ENCODE data around the gene RAP1A.

DNA sequence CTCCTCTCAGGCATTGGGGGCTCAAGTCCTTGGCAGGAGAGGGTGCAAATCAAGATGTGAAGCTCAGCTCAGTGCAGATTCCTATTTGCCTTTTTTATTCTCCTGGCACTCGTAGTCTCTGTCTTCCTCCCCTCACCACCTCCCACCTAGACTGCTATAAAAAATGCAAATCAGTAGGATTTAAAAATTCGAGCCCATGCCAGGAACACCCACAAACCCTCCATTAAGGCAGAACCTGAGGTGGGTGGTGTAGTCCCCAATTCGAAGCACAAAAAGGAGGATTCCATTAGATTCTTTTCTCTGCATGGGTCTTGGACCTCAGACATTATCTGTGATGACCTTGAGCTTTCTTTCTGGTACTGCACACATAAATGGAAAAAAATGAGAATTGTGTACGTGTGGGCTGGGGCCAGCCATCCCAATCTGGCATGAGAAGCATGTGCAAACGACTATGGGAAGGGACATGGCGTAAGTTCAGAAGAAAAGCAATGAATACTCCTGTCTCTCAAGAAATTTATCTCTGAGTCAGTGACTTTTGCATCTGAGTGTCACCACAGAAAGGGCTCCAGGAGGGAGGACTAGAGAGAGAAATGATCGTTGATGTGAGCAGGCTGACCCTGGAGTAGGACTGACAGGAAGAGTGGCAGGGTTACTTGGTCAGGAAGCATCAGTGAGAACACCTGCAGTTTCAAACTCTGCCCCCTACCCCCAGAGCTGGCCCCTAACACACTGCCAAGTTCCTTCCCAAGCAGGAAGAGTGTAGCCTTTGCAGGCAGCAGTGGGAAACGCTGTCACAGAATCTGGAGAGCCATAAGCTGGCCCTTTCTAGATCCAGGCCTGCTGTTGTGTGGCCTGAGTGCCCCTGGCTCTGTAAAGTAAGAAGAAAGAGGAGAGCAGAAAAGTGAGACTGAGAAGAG is 117.9 kb downstream of the RAP1A start:
- TF ChIP-seq POLR2AphosphoS5 (IDR thresholded peaks at IDR 0.05; ENCODE audit: borderline replicate concordance, low read depth, low read length) (no peak), EZH2 (IDR thresholded peaks at IDR 0.05) (no peak), FOXP2 (optimal IDR thresholded peaks at IDR 0.05; ENCODE audit: control extremely low read depth, extremely low read length, insufficient read depth) (no peak)
